Esophagus squamous epithelium (tissue), 5 donors: ENCODE data around the gene SUPT3H. TPM values are rescaled to one million over a fixed set of nuclear protein-coding genes. Genes with fewer than 3 reads are reported as not detected.

Experiments used
- DNase-seq: peaks from one replicate; lab custom pipeline; 2025; lab: John Stamatoyannopoulos, UW
- H3K27ac ChIP-seq, 4 donors: fragments of 200-600 bp; sonication (generic); one replicate each; pipeline ENCODE4 v1.5.1; 2016 to 2019; ENCODE audit warnings: mild to moderate bottlenecking in 1 of 4
- H3K27me3 ChIP-seq, 4 donors: fragments of 200-600 bp; sonication (generic); 1 replicate in 3 of 4; 2 replicates in 1 of 4; pipeline versions ENCODE4 v1.5.1 to v1.6.0; 2017 to 2021; ENCODE audit warnings: antibody characterized with exemption in 1 of 4
- H3K36me3 ChIP-seq, 3 donors: fragments of 200-600 bp; sonication (generic); one replicate each; pipeline ENCODE4 v1.5.1; 2016 to 2019
- H3K4me1 ChIP-seq, 3 donors: fragments of 200-600 bp; sonication (generic); one replicate each; pipeline ENCODE4 v1.5.1; 2017 to 2019
- H3K4me3 ChIP-seq, 4 donors: fragments of 200-600 bp; sonication (generic); 1 replicate in 3 of 4; 2 replicates in 1 of 4; pipeline ENCODE4 v1.5.1; 2016 to 2019; ENCODE audit warnings: mild to moderate bottlenecking in 2 of 4, moderate library complexity in 1 of 4
- H3K9me3 ChIP-seq, 3 donors: fragments of 200-600 bp; sonication (generic); one replicate each; pipeline ENCODE4 v1.5.1; 2016 to 2019
- CTCF ChIP-seq, 6 experiments: fragments of 450-650 bp in 4 of 6; fragments of 200-600 bp in 2 of 6; sonication (generic) in 2 of 6; IDR thresholded peaks; one replicate each; pipeline ENCODE4 v1.5.1; 2016 to 2019; ENCODE audit warnings: antibody characterized with exemption in 6 of 6, mild to moderate bottlenecking in 4 of 6, moderate library complexity in 4 of 6
- POLR2A ChIP-seq, 4 donors: fragments of 450-650 bp; IDR thresholded peaks; one replicate each; pipeline ENCODE4 v1.6.1; 2017; ENCODE audit warnings: antibody characterized with exemption in 4 of 4, mild to moderate bottlenecking in 4 of 4, moderate library complexity in 3 of 4
- WGBS, 2 donors: methylation state at CpG; one replicate each; pipeline ENCODE4 v1.1.5; 2018; 5-methylcytosine and 5-hydroxymethylcytosine counted together
- intact Hi-C: fragments of 100-400 bp; cut with DNase I; formaldehyde crosslinking; loops from one replicate; pipeline ENCODE4 v1.15.0; 2022
- total RNA-seq, 4 donors: library from RNA; depleted of rRNA; stranded (reverse); fragments of >200 nt; gene quantifications; one replicate each; pipeline ENCODE4 v1.1.0, GENCODE V29; 2016
- donor health status: DM: yes; HTN: yes; CAD: no.

SUPT3H gene
- total RNA-seq, 4 donors from 2014 or later: 3.6 to 10.9 (median 5.3) TPM

- DNase-seq: no peak
- 79 to 84% methylated on average over 2 of the region's 2 CpGs for WGBS, 2 donors
These were observed 105.1 kb downstream of the SUPT3H start for GRCh38 chr6:45272626-45273025.

GRCh38 chr6:45265246-45265645 is 112.5 kb downstream of the SUPT3H start:
- no peaks in the 10 kb centered on the region for H3K36me3 ChIP-seq
- H3K9me3 ChIP-seq: no peaks in the 10 kb centered on the region
- H3K4me3 ChIP-seq: no peak overlapping the region
- H3K4me1 ChIP-seq: no peaks in the 10 kb centered on the region
- DNase-seq: no peak
- TF ChIP-seq POLR2A (IDR thresholded peaks at IDR 0.05) (no peak), CTCF (IDR thresholded peaks at IDR 0.05) (no peak)
- WGBS, 2 donors: 82 to 88% methylated on average over 2 of the region's 2 CpGs
- no peaks in the 10 kb centered on the region for H3K27me3 ChIP-seq
- H3K27ac ChIP-seq: no peak overlapping the region
- intact Hi-C loops: no loop called here

More at GRCh38 chr6:45272626-45273025, 105.1 kb downstream of the SUPT3H start:
- H3K9me3 ChIP-seq: no peaks in the 10 kb centered on the region
- H3K27me3 ChIP-seq: no peaks in the 10 kb centered on the region
- intact Hi-C loops: no loop called here
- H3K4me3 ChIP-seq: no peak overlapping the region
- no peak overlapping the region for H3K27ac ChIP-seq
- no peak for TF ChIP-seq POLR2A (IDR thresholded peaks at IDR 0.05)
- no peak for TF ChIP-seq CTCF (IDR thresholded peaks at IDR 0.05)
- H3K4me1 ChIP-seq: no peaks in the 10 kb centered on the region
- H3K36me3 ChIP-seq: no peaks in the 10 kb centered on the region

- Histone ChIP-seq H3K27ac (no peak overlapping the region), H3K4me1 (no peaks in the 10 kb centered on the region), H3K4me3 (no peak overlapping the region), H3K9me3 (no peaks in the 10 kb centered on the region), H3K27me3 (no peaks in the 10 kb centered on the region), H3K36me3 (no peaks in the 10 kb centered on the region)
- WGBS, 2 donors: 84 to 91% methylated on average over 3 of the region's 3 CpGs
- DNase-seq: no peak
- intact Hi-C loops: no loop called here
- TF ChIP-seq POLR2A (IDR thresholded peaks at IDR 0.05) (no peak), CTCF (IDR thresholded peaks at IDR 0.05) (no peak)
These were observed 117.0 kb downstream of the SUPT3H start for GRCh38 chr6:45260696-45261095.

GRCh38 chr6:45256697-45257695 is 120.7 kb downstream of the SUPT3H start:
- no peaks in the 10 kb centered on the region for H3K36me3 ChIP-seq
- WGBS, 2 donors: 87 to 92% methylated on average over 9 of the region's 9 CpGs
- no peaks in the 10 kb centered on the region for H3K9me3 ChIP-seq
- no peak overlapping the region for H3K4me3 ChIP-seq
- no peak for DNase-seq
- intact Hi-C loops: no loop called here
- H3K27ac ChIP-seq: no peak overlapping the region
- H3K27me3 ChIP-seq: no peaks in the 10 kb centered on the region
- no peak for TF ChIP-seq CTCF (IDR thresholded peaks at IDR 0.05)
- no peaks in the 10 kb centered on the region for H3K4me1 ChIP-seq

DNA sequence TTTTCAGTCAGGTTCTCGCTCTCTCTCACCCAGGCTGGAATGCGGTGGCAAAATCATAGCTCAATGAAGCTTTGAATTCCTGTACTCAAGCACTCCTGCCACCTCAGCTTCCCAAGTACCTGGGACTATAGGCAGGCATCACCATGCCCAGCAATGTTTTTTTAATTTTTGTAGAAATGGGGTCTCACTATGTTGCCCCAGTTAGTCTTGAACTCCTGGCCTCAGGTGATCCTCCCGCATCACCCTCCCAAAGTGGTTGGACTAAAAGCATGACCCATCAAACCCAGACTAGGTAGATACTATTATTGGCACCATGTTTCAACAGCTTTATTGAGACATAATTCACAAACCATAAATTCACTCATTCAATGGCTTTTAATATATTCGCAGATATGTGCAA is 122.3 kb downstream of the SUPT3H start:
- H3K9me3 ChIP-seq: no peaks in the 10 kb centered on the region
- no peaks in the 10 kb centered on the region for H3K4me1 ChIP-seq
- H3K36me3 ChIP-seq: no peaks in the 10 kb centered on the region
- WGBS, 2 donors: 96 to 98% methylated on average over 4 of the region's 4 CpGs
- no peak overlapping the region for H3K4me3 ChIP-seq
- intact Hi-C loops: no loop called here
- TF ChIP-seq POLR2A (IDR thresholded peaks at IDR 0.05): no peak
- no peak for TF ChIP-seq CTCF (IDR thresholded peaks at IDR 0.05)
- no peaks in the 10 kb centered on the region for H3K27me3 ChIP-seq
- no peak for DNase-seq
- no peak overlapping the region for H3K27ac ChIP-seq
